ENCODE measurements around the gene CD1C.

- no peak for TF ChIP-seq ZNF274 (IDR thresholded peaks at IDR 0.05; ENCODE audit: low read depth, low read length)
- TF ChIP-seq SUZ12 (IDR thresholded peaks at IDR 0.05; ENCODE audit: extremely low read depth, insufficient read depth, insufficient read length) = no peak
These were observed 40.1 kb upstream of the CD1C start for GRCh38 chr1:158249646-158250045.

Measured in NT2/D1 (cell line).